H9 (cell line): ENCODE data around the gene POLR1C. TPM values are rescaled to one million over a fixed set of nuclear protein-coding genes. Genes with fewer than 3 reads are reported as not detected.

ENCODE experiments used
- DNase-seq: peaks from one replicate; pipeline ENCODE4 v3.0.0-alpha.2; 2017
- H2AFZ ChIP-seq: one replicate; pipeline ENCODE4 v1.6.1; 2013; ENCODE audit warnings: mild to moderate bottlenecking, low read length, control low read depth, moderate library complexity
- H2AK5ac ChIP-seq: 2 replicates; pipeline ENCODE4 v1.6.1; 2013; ENCODE audit warnings: low read length, control low read depth, mixed read lengths; ENCODE audit not compliant: insufficient read length
- H2BK120ac ChIP-seq: one replicate; pipeline ENCODE4 v1.6.1; 2013; ENCODE audit warnings: low read depth, mild to moderate bottlenecking, low read length, control low read depth, inconsistent platforms; ENCODE audit not compliant: poor library complexity, severe bottlenecking
- H2BK12ac ChIP-seq: 2 replicates; pipeline ENCODE4 v1.6.1; 2013; ENCODE audit warnings: low read length, control low read depth, mixed read lengths, low read depth; ENCODE audit not compliant: insufficient read length
- H2BK15ac ChIP-seq: 2 replicates; pipeline ENCODE4 v1.6.1; 2013; ENCODE audit warnings: low read depth, low read length, control low read depth
- H2BK20ac ChIP-seq: one replicate; pipeline ENCODE4 v1.6.1; 2013; ENCODE audit warnings: low read depth, mild to moderate bottlenecking, low read length, control low read depth, inconsistent platforms; ENCODE audit not compliant: poor library complexity, severe bottlenecking
- H2BK5ac ChIP-seq: 2 replicates; pipeline ENCODE4 v1.6.1; 2013; ENCODE audit warnings: low read length, control low read depth, mixed read lengths; ENCODE audit not compliant: insufficient read length
- H3K14ac ChIP-seq: 2 replicates; pipeline ENCODE4 v1.6.1; 2013; ENCODE audit warnings: low read length, control low read depth; ENCODE audit not compliant: insufficient read depth
- H3K18ac ChIP-seq: 2 replicates; pipeline ENCODE4 v1.6.1; 2013; ENCODE audit warnings: low read depth, mild to moderate bottlenecking, mixed read lengths, low read length, control low read depth; ENCODE audit not compliant: insufficient read length
- H3K23ac ChIP-seq: 2 replicates; pipeline ENCODE4 v1.6.1; 2013; ENCODE audit warnings: low read length, control low read depth, mixed read lengths, low read depth; ENCODE audit not compliant: insufficient read length
- H3K23me2 ChIP-seq: 2 replicates; pipeline ENCODE4 v1.6.1; 2013; ENCODE audit warnings: low read depth, mild to moderate bottlenecking, mixed read lengths, low read length, control low read depth; ENCODE audit not compliant: insufficient read length, poor library complexity, severe bottlenecking
- H3K27ac ChIP-seq: 2 replicates; pipeline ENCODE4 v1.5.1; 2013; ENCODE audit warnings: low read length, control low read depth, mixed read lengths, low read depth; ENCODE audit not compliant: insufficient read length
- H3K27me3 ChIP-seq: 2 replicates; pipeline ENCODE4 v1.6.1; 2013; ENCODE audit warnings: low read length, control low read depth, inconsistent platforms; ENCODE audit not compliant: insufficient read depth
- H3K4ac ChIP-seq: 2 replicates; pipeline ENCODE4 v1.6.1; 2013; ENCODE audit warnings: low read depth, mild to moderate bottlenecking, control low read depth, inconsistent platforms, low read length, moderate library complexity
- H3K4me1 ChIP-seq: 2 replicates; pipeline ENCODE4 v1.6.1; 2013; ENCODE audit warnings: low read length, control low read depth, inconsistent platforms; ENCODE audit not compliant: insufficient read depth
- H3K4me2 ChIP-seq: 2 replicates; pipeline ENCODE4 v1.6.1; 2013; ENCODE audit warnings: low read length, control low read depth, mixed read lengths; ENCODE audit not compliant: insufficient read length, insufficient read depth
- H3K56ac ChIP-seq: 2 replicates; pipeline ENCODE4 v1.6.1; 2013; ENCODE audit warnings: low read depth, mild to moderate bottlenecking, mixed read lengths, low read length, control low read depth; ENCODE audit not compliant: insufficient read length
- H3K79me1 ChIP-seq: 2 replicates; pipeline ENCODE4 v1.6.1; 2013; ENCODE audit warnings: low read depth, mild to moderate bottlenecking, moderate library complexity, low read length, control low read depth, inconsistent platforms; ENCODE audit not compliant: insufficient read depth, poor library complexity, severe bottlenecking
- H3K79me2 ChIP-seq: 2 replicates; pipeline ENCODE4 v1.6.1; 2013; ENCODE audit warnings: low read length, control low read depth, inconsistent platforms; ENCODE audit not compliant: insufficient read depth
- H3K9ac ChIP-seq: 2 replicates; pipeline ENCODE4 v1.6.1; 2013; ENCODE audit warnings: low read length, control low read depth, mixed read lengths; ENCODE audit not compliant: insufficient read length; ENCODE audit errors: extremely low read depth
- H3K9me3 ChIP-seq: one replicate; pipeline ENCODE4 v1.6.1; 2013; ENCODE audit warnings: low read depth, low read length, inconsistent platforms; ENCODE audit not compliant: control insufficient read depth
- H3T11ph ChIP-seq: one replicate; pipeline ENCODE4 v1.6.1; 2013; ENCODE audit warnings: mild to moderate bottlenecking, low read length, control low read depth, inconsistent platforms
- H4K20me1 ChIP-seq: one replicate; pipeline ENCODE4 v1.6.1; 2013; ENCODE audit not compliant: control insufficient read depth, insufficient read length, insufficient read depth
- H4K5ac ChIP-seq: 2 replicates; pipeline ENCODE4 v1.6.1; 2013; ENCODE audit warnings: low read depth, mild to moderate bottlenecking, mixed read lengths, low read length, control low read depth; ENCODE audit not compliant: insufficient read length
- H4K8ac ChIP-seq: replicated peaks from 2 replicates; pipeline ENCODE4 v1.6.1; 2013; ENCODE audit warnings: low read length, control low read depth, mixed read lengths, low read depth; ENCODE audit not compliant: insufficient read length
- H4K91ac ChIP-seq: 2 replicates; pipeline ENCODE4 v1.6.1; 2013; ENCODE audit warnings: low read depth, mild to moderate bottlenecking, moderate library complexity, mixed read lengths, low read length, control low read depth; ENCODE audit not compliant: insufficient read length
- H3K27ac Mint-ChIP-seq, 3 experiments: 2 replicates in 2 of 3; 3 replicates in 1 of 3; pipeline ENCODE4 v1.8.0; 2020 to 2021; ENCODE audit warnings: mixed read lengths in 3 of 3, mild to moderate bottlenecking in 1 of 3, moderate library complexity in 1 of 3
- H3K27me3 Mint-ChIP-seq: 2 replicates; pipeline ENCODE4 v1.8.0; 2021; ENCODE audit warnings: low read depth, mild to moderate bottlenecking, moderate library complexity, mixed read lengths
- H3K36me3 Mint-ChIP-seq, 3 experiments: 2 replicates in 2 of 3; 3 replicates in 1 of 3; pipeline ENCODE4 v1.8.0; 2020 to 2021; ENCODE audit warnings: low read depth in 3 of 3, mixed read lengths in 3 of 3; ENCODE audit not compliant: insufficient read depth in 1 of 3
- H3K4me1 Mint-ChIP-seq, 2 experiments: 2 replicates each; pipeline ENCODE4 v1.8.0; 2020; ENCODE audit warnings: mixed read lengths in 2 of 2
- H3K4me3 Mint-ChIP-seq, 2 experiments: 2 replicates in 1 of 2; 3 replicates in 1 of 2; pipeline ENCODE4 v1.8.0; 2020 to 2021; ENCODE audit warnings: mild to moderate bottlenecking in 2 of 2, mixed read lengths in 2 of 2, moderate library complexity in 1 of 2
- H3K9me3 Mint-ChIP-seq, 2 experiments: 2 replicates in 1 of 2; 3 replicates in 1 of 2; pipeline ENCODE4 v1.8.0; 2020; ENCODE audit warnings: mild to moderate bottlenecking in 2 of 2, mixed read lengths in 2 of 2, moderate library complexity in 1 of 2
- CTCF ChIP-seq: fragments of 200-600 bp; sonication (generic); conservative IDR thresholded peaks from 3 replicates; pipeline ENCODE4 v1.8.0; 2021; ENCODE audit warnings: antibody characterized with exemption, mild to moderate bottlenecking
- WGBS: extraction: QIAGEN DNeasy Blood & Tissue Kit; methylation state at CpG from one replicate; pipeline ENCODE4 v1.1.7; 2013; ENCODE audit warnings: missing lambda C conversion rate, low lambda C conversion rate, mixed read lengths; ENCODE audit not compliant: insufficient read length; ENCODE audit errors: extremely low coverage; 5-methylcytosine and 5-hydroxymethylcytosine counted together
- total RNA-seq: library from RNA; stranded (reverse); gene quantifications from 2 replicates; pipeline ENCODE4 v1.2.1, GENCODE V29; 2021

POLR1C gene
- total RNA-seq, 1 experiment from 2014 or later: 75.8 TPM

- H3K4me2 ChIP-seq: no peak overlapping the region
- no peak overlapping the region for H2BK12ac ChIP-seq
These were observed 7.6 kb downstream of the POLR1C start for GRCh38 chr6:43524483-43524961.

More at GRCh38 chr6:43524483-43524961, 7.6 kb downstream of the POLR1C start:
- no peaks in the 10 kb centered on the region for H3K9me3 ChIP-seq
- no peak overlapping the region for H3T11ph ChIP-seq
- Mint-ChIP-seq H3K4me3 (no peak overlapping the region), H3K27ac (no peak overlapping the region; a peak in 2 of 7 replicates), H3K4me1 (no peaks in the 10 kb centered on the region), H3K27me3 (no peaks in the 10 kb centered on the region), H3K36me3 (peaks cover 3 to 71% (median 50%) of the 10 kb centered on the region in 3 experiments; a peak in 6 of 7 replicates), H3K9me3 (no peaks in the 10 kb centered on the region)
- no peak overlapping the region for H2BK20ac ChIP-seq
- H3K79me2 ChIP-seq: no peaks in the 10 kb centered on the region
- H3K4me1 ChIP-seq: no peaks in the 10 kb centered on the region
- H2BK5ac ChIP-seq: no peak overlapping the region
- H4K91ac ChIP-seq: no peak overlapping the region
- H2BK15ac ChIP-seq: no peak overlapping the region
- no peak overlapping the region for H2AFZ ChIP-seq
- no peak overlapping the region for H2BK120ac ChIP-seq
- H3K56ac ChIP-seq: no peak overlapping the region
- no peak overlapping the region for H3K9ac ChIP-seq
- no peak overlapping the region for H3K14ac ChIP-seq
- H3K27ac ChIP-seq: no peak overlapping the region
- H3K4ac ChIP-seq: no peak overlapping the region
- no peaks in the 10 kb centered on the region for H4K20me1 ChIP-seq
- no peaks in the 10 kb centered on the region for H3K79me1 ChIP-seq
- DNase-seq: no peak
- no peak overlapping the region for H3K23ac ChIP-seq
- no peak for TF ChIP-seq CTCF
- H4K8ac ChIP-seq: no peak overlapping the region
- no peak overlapping the region for H4K5ac ChIP-seq
- H3K27me3 ChIP-seq: no peaks in the 10 kb centered on the region
- no peak overlapping the region for H2AK5ac ChIP-seq
- H3K18ac ChIP-seq: no peak overlapping the region
- no peaks in the 10 kb centered on the region for H3K23me2 ChIP-seq
- WGBS: no CpG with 5 or more reads among the region's 10 CpGs
